DOHH2 (cell line): ENCODE measurements around the gene DSCAM.

Source experiments
- H3F3A ChIP-seq: fragments of 200-600 bp; sonication (generic), shearing (Covaris generic); 2 replicates; pipeline ENCODE4 v1.6.0; 2016; ENCODE audit warnings: antibody characterized with exemption, mild to moderate bottlenecking; ENCODE audit not compliant: control insufficient read depth, insufficient read depth
- H3K27ac ChIP-seq: fragments of 200-600 bp; sonication (generic); 2 replicates; pipeline ENCODE4 v1.5.1; 2014; ENCODE audit warnings: low read depth, mild to moderate bottlenecking, low read length, moderate library complexity
- H3K27me3 ChIP-seq: fragments of 200-600 bp; sonication (generic); 2 replicates; pipeline ENCODE4 v1.6.1; 2014; ENCODE audit warnings: mild to moderate bottlenecking, low read length, mixed read lengths; ENCODE audit not compliant: control insufficient read depth
- H3K36me3 ChIP-seq: fragments of 200-600 bp; sonication (generic); 2 replicates; pipeline ENCODE4 v1.6.1; 2014; ENCODE audit warnings: mild to moderate bottlenecking, low read length, moderate library complexity, mixed read lengths; ENCODE audit not compliant: control insufficient read depth
- H3K4me1 ChIP-seq: fragments of 200-600 bp; sonication (generic); 2 replicates; pipeline ENCODE4 v1.6.1; 2014; ENCODE audit warnings: mild to moderate bottlenecking, low read length, mixed read lengths; ENCODE audit not compliant: control insufficient read depth
- H3K4me2 ChIP-seq: fragments of 200-600 bp; sonication (generic); 2 replicates; pipeline ENCODE4 v1.6.0; 2014; ENCODE audit warnings: mild to moderate bottlenecking, low read length, moderate library complexity
- H3K4me3 ChIP-seq: fragments of 200-600 bp; sonication (generic); 2 replicates; pipeline ENCODE4 v1.5.1; 2014; ENCODE audit warnings: mild to moderate bottlenecking, low read length, mixed read lengths
- H3K79me2 ChIP-seq: fragments of 200-600 bp; sonication (generic); 2 replicates; pipeline ENCODE4 v1.6.1; 2014; ENCODE audit warnings: mild to moderate bottlenecking, low read length, mixed read lengths; ENCODE audit not compliant: control insufficient read depth
- H3K9me2 ChIP-seq: fragments of 200-600 bp; sonication (generic); replicated peaks from 2 replicates; pipeline ENCODE4 v1.6.1; 2014; ENCODE audit warnings: mild to moderate bottlenecking, low read length, mixed read lengths; ENCODE audit not compliant: control insufficient read depth
- H3K9me3 ChIP-seq: fragments of 200-600 bp; sonication (generic); 2 replicates; pipeline ENCODE4 v1.6.1; 2014; ENCODE audit warnings: antibody characterized with exemption, low read length, mixed read lengths; ENCODE audit not compliant: control insufficient read depth, insufficient read depth
- H4K20me1 ChIP-seq: fragments of 200-600 bp; sonication (generic); 2 replicates; pipeline ENCODE4 v1.6.0; 2014; ENCODE audit warnings: low read depth, mild to moderate bottlenecking, antibody characterized with exemption, low read length, moderate library complexity; ENCODE audit not compliant: control insufficient read depth, insufficient read depth
- EZH2phosphoT487 ChIP-seq: fragments of 200-600 bp; sonication (generic); IDR thresholded peaks from 2 replicates; pipeline ENCODE4 v1.6.1; 2017; ENCODE audit warnings: borderline replicate concordance, mild to moderate bottlenecking, antibody characterized with exemption, low read length, moderate library complexity, mixed read lengths
- TF ChIP-seq, protein P1 (sequence below): fragments of 200-600 bp; sonication (generic); IDR thresholded peaks from one replicate; pipeline ENCODE4 v1.5.1; 2014; ENCODE audit warnings: antibody characterized with exemption, mild to moderate bottlenecking, low read depth, low read length; ENCODE audit not compliant: poor library complexity, severe bottlenecking

The DSCAM gene

DNA sequence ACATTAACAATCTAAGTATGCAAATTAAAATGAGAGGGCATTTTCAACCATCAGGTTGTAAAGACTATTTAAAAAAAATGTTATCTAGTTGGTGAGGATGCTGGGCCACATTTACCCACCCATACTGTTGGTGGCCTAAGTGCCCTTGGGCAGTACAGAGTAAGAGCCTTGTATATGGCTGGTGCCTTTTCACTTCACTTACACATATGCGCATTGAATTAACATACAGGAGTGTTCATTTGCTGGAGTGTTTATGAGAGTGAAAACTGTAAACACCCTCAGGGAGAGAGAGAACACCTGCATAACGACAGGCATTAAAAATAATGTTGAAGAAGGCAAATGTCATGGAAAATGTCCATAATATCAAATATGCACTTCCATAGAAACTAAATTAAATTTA, 552.6 kb downstream of the DSCAM start:
- Histone ChIP-seq H3F3A (no peaks in the 10 kb centered on the region), H3K4me2 (no peak overlapping the region), H3K79me2 (no peaks in the 10 kb centered on the region), H3K9me2 (no peaks in the 10 kb centered on the region), H3K4me1 (no peaks in the 10 kb centered on the region), H3K27ac (no peak overlapping the region), H3K9me3 (no peaks in the 10 kb centered on the region; the same call in 1 of the 2 replicates), H4K20me1 (no peaks in the 10 kb centered on the region), H3K36me3 (no peaks in the 10 kb centered on the region), H3K27me3 (no peaks in the 10 kb centered on the region), H3K4me3 (no peak overlapping the region)
- TF ChIP-seq, protein P1, sequence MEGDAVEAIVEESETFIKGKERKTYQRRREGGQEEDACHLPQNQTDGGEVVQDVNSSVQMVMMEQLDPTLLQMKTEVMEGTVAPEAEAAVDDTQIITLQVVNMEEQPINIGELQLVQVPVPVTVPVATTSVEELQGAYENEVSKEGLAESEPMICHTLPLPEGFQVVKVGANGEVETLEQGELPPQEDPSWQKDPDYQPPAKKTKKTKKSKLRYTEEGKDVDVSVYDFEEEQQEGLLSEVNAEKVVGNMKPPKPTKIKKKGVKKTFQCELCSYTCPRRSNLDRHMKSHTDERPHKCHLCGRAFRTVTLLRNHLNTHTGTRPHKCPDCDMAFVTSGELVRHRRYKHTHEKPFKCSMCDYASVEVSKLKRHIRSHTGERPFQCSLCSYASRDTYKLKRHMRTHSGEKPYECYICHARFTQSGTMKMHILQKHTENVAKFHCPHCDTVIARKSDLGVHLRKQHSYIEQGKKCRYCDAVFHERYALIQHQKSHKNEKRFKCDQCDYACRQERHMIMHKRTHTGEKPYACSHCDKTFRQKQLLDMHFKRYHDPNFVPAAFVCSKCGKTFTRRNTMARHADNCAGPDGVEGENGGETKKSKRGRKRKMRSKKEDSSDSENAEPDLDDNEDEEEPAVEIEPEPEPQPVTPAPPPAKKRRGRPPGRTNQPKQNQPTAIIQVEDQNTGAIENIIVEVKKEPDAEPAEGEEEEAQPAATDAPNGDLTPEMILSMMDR, result no peak
- no peak for TF ChIP-seq EZH2phosphoT487

DNA sequence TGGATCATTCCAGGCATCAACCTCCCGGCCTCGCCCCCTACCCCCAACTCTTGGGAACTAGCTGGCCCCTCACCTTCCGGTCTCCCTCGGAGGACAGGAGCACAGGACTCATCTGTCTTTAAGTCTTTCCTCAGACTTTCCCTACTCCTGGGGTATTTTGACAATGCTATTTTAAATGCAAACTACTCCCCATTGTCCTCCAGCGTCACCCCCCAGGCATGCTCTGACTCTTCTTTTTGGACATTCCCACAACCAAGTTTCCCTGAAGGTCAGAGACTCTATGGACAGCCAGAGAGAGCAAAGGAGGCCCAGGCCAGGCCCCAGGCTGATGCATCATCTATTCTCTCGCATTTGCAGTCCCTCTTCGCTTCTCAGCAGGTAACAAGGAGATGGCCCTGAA, 555.4 kb downstream of the DSCAM start:
- H3K4me2 ChIP-seq, result no peak overlapping the region
- no peak overlapping the region for H3K4me3 ChIP-seq
- H3F3A ChIP-seq, result no peaks in the 10 kb centered on the region
- no peaks in the 10 kb centered on the region for H3K4me1 ChIP-seq
- H4K20me1 ChIP-seq, result no peaks in the 10 kb centered on the region
- no peak overlapping the region for H3K27ac ChIP-seq
- no peaks in the 10 kb centered on the region for H3K36me3 ChIP-seq
- no peaks in the 10 kb centered on the region for H3K27me3 ChIP-seq
- no peaks in the 10 kb centered on the region for H3K79me2 ChIP-seq
- peaks cover 7% of the 10 kb centered on the region; the same call in 1 of the 2 replicates for H3K9me3 ChIP-seq
- H3K9me2 ChIP-seq, result no peaks in the 10 kb centered on the region
- TF ChIP-seq, protein P1, result no peak
- TF ChIP-seq EZH2phosphoT487, result no peak

DNA sequence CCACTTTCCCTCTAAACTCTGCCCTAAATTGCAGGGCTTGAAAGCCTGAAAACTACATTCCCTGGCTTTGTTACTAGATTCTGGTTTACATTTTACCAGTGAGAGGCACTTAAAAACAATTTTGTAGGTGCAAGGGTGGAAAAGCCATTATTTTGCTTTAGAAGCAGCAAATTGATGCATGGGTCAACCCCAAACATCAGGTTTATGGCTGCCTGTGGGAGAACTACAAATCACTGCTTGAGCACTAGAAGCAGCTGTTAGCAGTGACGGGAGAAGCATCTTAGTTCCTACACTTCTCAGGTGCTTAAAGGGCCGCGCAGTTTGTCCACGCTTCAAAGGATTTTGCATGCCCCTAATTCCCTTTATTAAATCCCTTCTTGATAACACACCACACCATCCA, 562.5 kb downstream of the DSCAM start:
- Histone ChIP-seq H3K27me3 (no peaks in the 10 kb centered on the region), H4K20me1 (no peaks in the 10 kb centered on the region), H3F3A (no peaks in the 10 kb centered on the region), H3K36me3 (no peaks in the 10 kb centered on the region), H3K27ac (no peak overlapping the region), H3K9me2 (no peaks in the 10 kb centered on the region), H3K79me2 (no peaks in the 10 kb centered on the region), H3K4me1 (no peaks in the 10 kb centered on the region), H3K4me2 (no peak overlapping the region), H3K4me3 (no peak overlapping the region), H3K9me3 (peaks cover 7% of the 10 kb centered on the region; the same call in 1 of the 2 replicates)
- TF ChIP-seq, protein P1, result no peak
- TF ChIP-seq EZH2phosphoT487, result no peak
